ENCODE data around the gene PRKG1.

The PRKG1 gene

GRCh38 chr10:51242393-51242792, 168.1 kb downstream of the PRKG1 start:
- no peak for DNase-seq (ENCODE audit: low read depth)
- no peak overlapping the region for H3K4me3 ChIP-seq (ENCODE audit: low read depth, low read length)
- TF ChIP-seq CTCF (IDR thresholded peaks at IDR 0.05; ENCODE audit: insufficient read depth, low read depth, low read length, missing control alignments): no peak

- no peak for TF ChIP-seq CTCF (IDR thresholded peaks at IDR 0.05; ENCODE audit: insufficient read depth, low read depth, low read length, missing control alignments)
- no peak overlapping the region for H3K4me3 ChIP-seq (ENCODE audit: low read depth, low read length)
- no peak for DNase-seq (ENCODE audit: low read depth)
These were observed 170.0 kb downstream of the PRKG1 start for GRCh38 chr10:51244309-51244708.

GRCh38 chr10:51244748-51245490, 170.6 kb downstream of the PRKG1 start:
- no peak for TF ChIP-seq CTCF (IDR thresholded peaks at IDR 0.05; ENCODE audit: insufficient read depth, low read depth, low read length, missing control alignments)
- DNase-seq (ENCODE audit: low read depth): no peak
- no peak overlapping the region for H3K4me3 ChIP-seq (ENCODE audit: low read depth, low read length)

GRCh38 chr10:51246156-51246555, 171.9 kb downstream of the PRKG1 start:
- no peak overlapping the region for H3K4me3 ChIP-seq (ENCODE audit: low read depth, low read length)
- DNase-seq (ENCODE audit: low read depth): no peak
- no peak for TF ChIP-seq CTCF (IDR thresholded peaks at IDR 0.05; ENCODE audit: insufficient read depth, low read depth, low read length, missing control alignments)

GRCh38 chr10:51250278-51250920, 176.1 kb downstream of the PRKG1 start:
- TF ChIP-seq CTCF (IDR thresholded peaks at IDR 0.05; ENCODE audit: insufficient read depth, low read depth, low read length, missing control alignments): no peak
- no peak overlapping the region for H3K4me3 ChIP-seq (ENCODE audit: low read depth, low read length)
- DNase-seq (ENCODE audit: low read depth): no peak

- no peak for TF ChIP-seq CTCF (IDR thresholded peaks at IDR 0.05; ENCODE audit: insufficient read depth, low read depth, low read length, missing control alignments)
- no peak for DNase-seq (ENCODE audit: low read depth)
- H3K4me3 ChIP-seq (ENCODE audit: low read depth, low read length): no peak overlapping the region
These were observed 176.8 kb downstream of the PRKG1 start for GRCh38 chr10:51251110-51251509.
